HG03097 (cell line): ENCODE results near the gene PAPPA.
A peak's percentile ranks its signal among the peaks of the same experiment; 100 is the strongest.

Source experiments
- ATAC-seq: cut with Tn5 transposase; IDR thresholded peaks from one replicate; pipeline ENCODE4 v1.9.1; 2021; ENCODE audit not compliant: unreplicated experiment, low FRiP score

Gene PAPPA

GRCh38 chr9:116377179-116377798, 223.7 kb downstream of the PAPPA start:
- no peak for ATAC-seq

DNA sequence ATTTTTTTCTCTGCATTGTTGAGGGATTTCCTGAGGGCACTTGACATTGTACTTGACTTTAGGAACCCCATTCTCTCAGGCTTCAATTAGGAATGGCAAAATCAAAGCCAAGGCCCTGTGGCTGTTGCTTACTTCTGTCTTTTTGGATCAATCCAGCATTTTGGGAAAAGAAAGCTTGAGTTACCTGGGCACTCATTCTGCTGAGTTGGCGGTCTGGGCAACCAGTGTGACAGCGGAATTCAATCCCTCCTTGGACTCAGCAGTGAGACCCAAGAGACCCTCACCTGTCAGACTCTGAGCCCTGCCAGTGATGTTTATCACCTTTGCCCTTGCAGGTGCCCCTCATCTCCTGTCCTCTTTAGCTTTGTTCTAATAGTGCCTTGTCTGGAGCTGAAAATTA, 225.3 kb downstream of the PAPPA start:
- no peak for ATAC-seq

- no peak for ATAC-seq
Observed at GRCh38 chr9:116379821-116380220, 226.2 kb downstream of the PAPPA start.

GRCh38 chr9:116380496-116380995, 227.0 kb downstream of the PAPPA start:
- ATAC-seq, result no peak

DNA sequence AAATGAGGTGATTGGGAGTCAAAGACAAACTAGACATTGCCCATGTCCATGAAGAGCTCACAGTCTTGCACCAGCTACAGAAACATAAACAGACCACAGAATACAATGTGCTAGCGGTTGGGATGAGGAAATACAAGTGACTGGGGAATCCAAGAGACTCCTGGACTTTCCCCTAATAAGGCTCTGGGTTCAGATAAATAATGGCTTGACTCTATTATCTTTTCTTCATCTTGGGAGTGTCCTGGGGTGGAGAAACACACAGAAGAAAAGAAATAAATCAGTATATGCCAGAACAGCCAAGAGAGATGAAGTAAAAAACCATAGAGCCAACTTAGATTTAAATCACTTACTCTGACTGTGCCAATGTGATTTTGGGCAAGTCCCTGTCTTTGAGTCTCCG, 227.8 kb downstream of the PAPPA start:
- ATAC-seq, result no peak

- ATAC-seq, result no peak
Observed at GRCh38 chr9:116382053-116382452, 228.5 kb downstream of the PAPPA start.

DNA sequence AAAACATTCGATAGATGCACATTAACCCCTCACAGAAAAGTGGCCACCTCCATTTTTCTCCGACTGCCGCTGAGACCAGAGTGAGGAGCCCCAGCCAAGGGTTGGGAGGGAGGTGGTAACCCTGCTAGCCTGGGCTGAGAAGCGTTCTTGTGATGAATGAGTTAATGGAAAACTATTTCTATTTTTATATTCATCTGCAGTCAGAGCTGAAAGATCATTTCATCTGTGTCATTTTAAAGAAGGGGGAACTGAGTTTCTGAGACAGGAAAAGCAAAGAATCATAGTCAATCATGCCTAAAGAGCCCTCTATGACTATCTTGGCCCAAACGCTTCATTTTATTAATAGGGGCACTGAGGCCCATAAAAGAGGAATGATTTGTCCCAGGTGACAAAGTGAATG, 229.5 kb downstream of the PAPPA start:
- no peak for ATAC-seq

DNA sequence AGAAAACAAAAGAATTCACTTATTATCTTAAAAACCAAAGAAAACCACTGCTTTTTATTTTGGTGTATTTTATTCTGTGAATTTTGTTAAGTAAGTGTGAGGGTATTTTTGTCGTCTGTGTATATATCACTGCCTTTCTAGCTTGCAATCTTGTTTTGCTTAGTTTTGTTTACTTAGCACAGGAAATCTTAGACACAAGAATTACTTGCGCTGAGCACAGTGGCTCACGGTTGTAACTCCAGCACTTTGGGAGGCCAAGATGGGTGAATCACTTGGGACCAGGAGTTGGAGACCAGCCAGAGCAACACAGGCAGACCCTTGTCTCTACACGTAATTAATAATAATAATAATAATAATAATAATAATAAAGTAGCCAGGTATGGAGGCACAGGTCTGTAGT, 230.3 kb downstream of the PAPPA start:
- ATAC-seq, result no peak

GRCh38 chr9:116387934-116388698, 234.5 kb downstream of the PAPPA start:
- ATAC-seq, result peak; percentile 59

DNA sequence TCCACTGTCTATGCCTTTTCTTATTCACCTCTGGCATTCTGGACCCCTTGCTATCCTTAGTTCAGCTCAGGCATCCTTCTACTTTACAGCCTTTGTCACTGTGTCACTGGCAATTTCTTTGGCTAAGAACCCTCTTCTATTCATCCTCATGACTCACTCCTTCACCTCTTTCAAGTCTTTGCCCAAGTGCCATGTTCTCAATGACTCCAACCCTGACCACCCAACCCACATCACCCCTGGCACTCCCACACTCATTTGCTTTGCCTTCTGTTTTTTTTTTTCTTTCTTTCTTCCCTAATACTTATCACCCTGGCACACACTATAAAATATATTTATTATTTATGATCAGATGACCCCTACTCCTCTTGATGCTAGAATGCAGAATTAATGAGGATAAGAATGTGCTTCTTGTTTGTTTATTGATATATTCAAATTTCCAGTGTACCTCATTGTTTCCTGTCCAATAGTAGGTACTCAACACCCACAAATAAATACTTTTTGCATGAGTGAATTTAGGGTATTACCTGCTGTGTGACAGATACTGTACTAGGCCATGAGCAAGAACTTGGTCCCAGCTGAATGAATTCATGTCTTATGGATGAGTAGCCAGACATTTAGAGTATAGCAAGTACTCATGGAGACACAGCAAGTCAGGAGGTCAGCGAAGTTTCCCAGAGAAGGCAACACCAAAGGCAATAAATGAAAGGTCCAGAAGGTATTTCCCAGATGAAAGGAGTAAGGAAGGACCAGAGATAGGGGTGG, 236.1 kb downstream of the PAPPA start:
- ATAC-seq, result no peak

GRCh38 chr9:116390303-116391228, 237.0 kb downstream of the PAPPA start:
- peak; percentile 57 for ATAC-seq

- no peak for ATAC-seq
Observed at GRCh38 chr9:116391306-116391900, 237.8 kb downstream of the PAPPA start.

GRCh38 chr9:116393198-116393597, 239.6 kb downstream of the PAPPA start:
- no peak for ATAC-seq

- no peak for ATAC-seq
Observed at GRCh38 chr9:116394070-116394469, 240.5 kb downstream of the PAPPA start.

DNA sequence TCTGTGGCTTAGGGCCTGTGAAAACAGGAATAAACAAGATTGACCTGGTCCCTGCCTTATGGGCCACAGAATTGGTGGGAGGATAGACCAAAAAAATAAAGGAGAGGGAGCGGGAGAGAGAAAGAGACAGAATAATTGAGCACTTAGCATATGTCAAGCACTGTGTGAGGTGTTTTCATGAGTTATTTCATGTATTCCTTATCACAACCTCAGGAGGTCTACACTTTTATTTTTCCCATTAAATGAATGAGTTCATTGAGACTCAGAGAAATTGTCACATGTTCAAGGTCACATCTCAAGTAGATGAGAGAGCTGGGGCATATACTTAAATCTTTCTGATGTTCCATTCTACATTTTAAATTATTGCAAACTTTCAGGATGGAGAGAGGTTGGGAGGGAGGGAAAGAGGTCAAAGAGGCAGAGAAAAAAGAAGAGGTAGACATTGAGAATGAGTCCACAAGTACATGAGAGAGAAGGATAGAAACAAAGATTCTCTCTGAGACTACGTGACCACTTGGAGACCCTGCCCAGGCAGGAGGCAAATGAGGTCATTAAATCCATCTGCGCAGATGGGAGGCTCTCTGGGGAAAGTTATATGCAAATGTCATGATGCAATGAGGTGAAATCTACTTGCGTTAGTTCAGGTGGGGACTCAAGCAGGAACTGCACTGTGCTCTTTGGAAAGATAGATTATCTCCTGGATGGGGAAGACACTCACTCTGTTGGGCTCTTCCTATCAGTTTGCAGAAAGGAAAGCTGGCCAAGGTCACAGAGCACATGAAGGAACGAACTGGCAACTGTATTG, 241.5 kb downstream of the PAPPA start:
- no peak for ATAC-seq

DNA sequence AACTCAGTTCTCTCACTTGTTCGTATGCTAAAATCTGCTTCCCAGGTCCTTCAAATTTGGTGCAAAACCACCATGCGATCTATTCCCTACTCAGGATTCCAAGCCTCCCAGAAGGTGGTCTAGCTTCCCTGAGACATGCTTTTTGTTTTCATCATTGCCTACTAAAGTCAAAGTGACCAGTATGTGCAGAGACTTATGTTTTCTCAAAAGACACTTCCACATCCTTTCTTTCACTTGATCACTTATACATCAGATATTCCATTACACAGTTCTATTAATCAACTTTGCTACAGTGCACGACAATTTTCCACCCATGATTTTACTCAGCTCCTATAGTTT, 242.1 kb downstream of the PAPPA start:
- no peak for ATAC-seq

GRCh38 chr9:116403171-116403570, 249.6 kb downstream of the PAPPA start:
- no peak for ATAC-seq

GRCh38 chr9:116404228-116404627, 250.6 kb downstream of the PAPPA start:
- ATAC-seq, result no peak

- ATAC-seq, result no peak
Observed at GRCh38 chr9:116405321-116405720, 251.7 kb downstream of the PAPPA start.
